CD4-positive, alpha-beta T cell treated with Interferon gamma for 1 hour (primary cell): ENCODE data around the gene TPT1.

ENCODE experiments used
- DNase-seq: peaks from one replicate; pipeline ENCODE4 v3.0.0-alpha.2; 2020

Gene TPT1

GRCh38 chr13:45333251-45333976 is 7.6 kb downstream of the TPT1 start:
- DNase-seq = no peak

- no peak for DNase-seq
Measured at GRCh38 chr13:45332831-45333219, 8.2 kb downstream of the TPT1 start.

GRCh38 chr13:45332036-45332830 is 8.8 kb downstream of the TPT1 start:
- DNase-seq = no peak

- no peak for DNase-seq
Measured at GRCh38 chr13:45331692-45332035, 9.3 kb downstream of the TPT1 start.

- no peak for DNase-seq
Measured at GRCh38 chr13:45331123-45331619, 9.8 kb downstream of the TPT1 start.

GRCh38 chr13:45328661-45329111 is 12.3 kb downstream of the TPT1 start:
- no peak for DNase-seq

- no peak for DNase-seq
Measured at GRCh38 chr13:45327253-45327955, 13.6 kb downstream of the TPT1 start.

- DNase-seq = no peak
Measured at GRCh38 chr13:45325806-45326205, 15.2 kb downstream of the TPT1 start.

GRCh38 chr13:45320876-45321629 is 19.9 kb downstream of the TPT1 start:
- DNase-seq = no peak

GRCh38 chr13:45316996-45317395 is 24.0 kb downstream of the TPT1 start:
- DNase-seq = no peak

- no peak for DNase-seq
Measured at GRCh38 chr13:45316338-45316737, 24.6 kb downstream of the TPT1 start.

GRCh38 chr13:45315520-45316167 is 25.3 kb downstream of the TPT1 start:
- DNase-seq = no peak

GRCh38 chr13:45314822-45315221 is 26.2 kb downstream of the TPT1 start:
- no peak for DNase-seq

- no peak for DNase-seq
Measured at GRCh38 chr13:45310341-45311131, 30.4 kb downstream of the TPT1 start.

- no peak for DNase-seq
Measured at GRCh38 chr13:45306966-45307365, 34.0 kb downstream of the TPT1 start.

- DNase-seq = no peak
Measured at GRCh38 chr13:45305079-45305478, 35.9 kb downstream of the TPT1 start.

GRCh38 chr13:45303866-45304265 is 37.1 kb downstream of the TPT1 start:
- DNase-seq = no peak

- no peak for DNase-seq
Measured at GRCh38 chr13:45303026-45303425, 38.0 kb downstream of the TPT1 start.

- DNase-seq = no peak
Measured at GRCh38 chr13:45302507-45302906, 38.5 kb downstream of the TPT1 start.

- DNase-seq = no peak
Measured at GRCh38 chr13:45301263-45301662, 39.7 kb downstream of the TPT1 start.

- no peak for DNase-seq
Measured at GRCh38 chr13:45300190-45300985, 40.6 kb downstream of the TPT1 start.
